HEK293 (cell line): ENCODE measurements around the gene CREBBP.

Experiments
- YY1 ChIP-seq: fragments of 450-650 bp; formaldehyde crosslinking; IDR thresholded peaks from 2 replicates; pipeline ENCODE4 v1.5.1; 2018; ENCODE audit warnings: missing biosample characterization, missing genetic modification characterization
- ZNF221 ChIP-seq: fragments of 450-650 bp; formaldehyde crosslinking; IDR thresholded peaks from 2 replicates; pipeline ENCODE4 v1.5.1; 2017; ENCODE audit warnings: missing biosample characterization, missing genetic modification characterization, borderline replicate concordance
- ZNF394 ChIP-seq: fragments of 450-650 bp; formaldehyde crosslinking; IDR thresholded peaks from 2 replicates; pipeline ENCODE4 v1.5.1; 2016; ENCODE audit warnings: missing biosample characterization, missing genetic modification characterization, mild to moderate bottlenecking, moderate library complexity, borderline replicate concordance
- TF ChIP-seq, protein P1 (sequence below): fragments of 450-650 bp; formaldehyde crosslinking; IDR thresholded peaks from 2 replicates; pipeline ENCODE4 v1.5.0; 2017; ENCODE audit warnings: missing biosample characterization, missing genetic modification characterization, borderline replicate concordance

DNA sequence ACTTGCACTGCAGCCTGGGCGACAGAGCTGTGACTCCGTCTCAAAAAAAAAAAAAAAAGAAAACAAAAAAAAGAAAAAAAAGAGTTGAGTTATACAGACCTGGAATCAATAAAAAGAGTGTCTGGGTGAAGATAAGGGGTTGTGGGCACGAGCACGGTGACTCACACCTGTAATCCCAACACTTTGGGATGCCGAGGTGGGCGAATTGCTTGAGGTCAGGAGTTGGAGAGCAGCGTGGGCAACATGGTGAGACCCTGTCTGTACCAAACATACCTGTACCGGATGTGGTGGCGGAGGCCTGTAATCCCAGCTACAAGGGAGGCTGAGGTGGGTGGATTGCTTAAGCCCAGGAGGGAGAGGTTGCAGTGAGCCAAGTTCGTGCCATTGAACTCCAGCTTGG is 161.9 kb downstream of the CREBBP start:
- TF ChIP-seq ZNF394 (no peak), YY1 (tag by site-specific recombination) (no peak), ZNF221 (tag by site-specific recombination) (no peak)
- TF ChIP-seq, protein P1, sequence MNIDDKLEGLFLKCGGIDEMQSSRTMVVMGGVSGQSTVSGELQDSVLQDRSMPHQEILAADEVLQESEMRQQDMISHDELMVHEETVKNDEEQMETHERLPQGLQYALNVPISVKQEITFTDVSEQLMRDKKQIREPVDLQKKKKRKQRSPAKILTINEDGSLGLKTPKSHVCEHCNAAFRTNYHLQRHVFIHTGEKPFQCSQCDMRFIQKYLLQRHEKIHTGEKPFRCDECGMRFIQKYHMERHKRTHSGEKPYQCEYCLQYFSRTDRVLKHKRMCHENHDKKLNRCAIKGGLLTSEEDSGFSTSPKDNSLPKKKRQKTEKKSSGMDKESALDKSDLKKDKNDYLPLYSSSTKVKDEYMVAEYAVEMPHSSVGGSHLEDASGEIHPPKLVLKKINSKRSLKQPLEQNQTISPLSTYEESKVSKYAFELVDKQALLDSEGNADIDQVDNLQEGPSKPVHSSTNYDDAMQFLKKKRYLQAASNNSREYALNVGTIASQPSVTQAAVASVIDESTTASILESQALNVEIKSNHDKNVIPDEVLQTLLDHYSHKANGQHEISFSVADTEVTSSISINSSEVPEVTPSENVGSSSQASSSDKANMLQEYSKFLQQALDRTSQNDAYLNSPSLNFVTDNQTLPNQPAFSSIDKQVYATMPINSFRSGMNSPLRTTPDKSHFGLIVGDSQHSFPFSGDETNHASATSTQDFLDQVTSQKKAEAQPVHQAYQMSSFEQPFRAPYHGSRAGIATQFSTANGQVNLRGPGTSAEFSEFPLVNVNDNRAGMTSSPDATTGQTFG: no peak
